Measurements from ENCODE around the gene C5orf47. TPM values are rescaled to one million over a fixed set of nuclear protein-coding genes. Genes with fewer than 3 reads are reported as not detected.

Gene C5orf47
- total RNA-seq, 4 donors from 2014 or later: not detected

GRCh38 chr5:173973616-173973969 lies 15.4 kb upstream of the C5orf47 start:
- WGBS, 2 donors: 5 to 14% methylated on average over 6 to 12 of the region's 13 CpGs
- DNase-seq: no peak
- Histone ChIP-seq H3K9me3 (no peaks in the 10 kb centered on the region), H3K4me3 (peak overlapping the region; percentile 23 to 68 (median 41)), H3K27ac (peak overlapping the region in 1 of 4 donors; percentile 47), H3K4me1 (peaks cover 3 to 15% (median 9%) of the 10 kb centered on the region in 3 donors), H3K27me3 (peaks cover 0 to 14% (median 0%) of the 10 kb centered on the region in 4 donors), H3K36me3 (no peaks in the 10 kb centered on the region)
- intact Hi-C loops (cut with DNase I): no loop called here
- TF ChIP-seq POLR2A (IDR thresholded peaks at IDR 0.05) (no peak), CTCF (IDR thresholded peaks at IDR 0.05) (no peak)

GRCh38 chr5:173974688-173975239 lies 14.2 kb upstream of the C5orf47 start:
- Histone ChIP-seq H3K4me1 (peaks cover 3 to 15% (median 9%) of the 10 kb centered on the region in 3 donors), H3K27me3 (peaks cover 0 to 14% (median 0%) of the 10 kb centered on the region in 4 donors), H3K9me3 (no peaks in the 10 kb centered on the region), H3K27ac (no peak overlapping the region), H3K36me3 (no peaks in the 10 kb centered on the region), H3K4me3 (no peak overlapping the region)
- TF ChIP-seq CTCF (IDR thresholded peaks at IDR 0.05) (no peak), POLR2A (IDR thresholded peaks at IDR 0.05) (no peak)
- 51 to 56% methylated on average over 5 of the region's 5 CpGs for WGBS, 2 donors
- no peak for DNase-seq
- intact Hi-C loops (cut with DNase I): no loop called here

GRCh38 chr5:173981185-173981761 lies 7.7 kb upstream of the C5orf47 start:
- Histone ChIP-seq H3K27me3 (peaks cover 0 to 23% (median 0%) of the 10 kb centered on the region in 4 donors), H3K27ac (no peak overlapping the region), H3K4me1 (no peaks in the 10 kb centered on the region), H3K4me3 (no peak overlapping the region), H3K36me3 (no peaks in the 10 kb centered on the region), H3K9me3 (no peaks in the 10 kb centered on the region)
- no peak for DNase-seq
- intact Hi-C loops (cut with DNase I): no loop called here
- TF ChIP-seq POLR2A (IDR thresholded peaks at IDR 0.05) (no peak), CTCF (IDR thresholded peaks at IDR 0.05) (no peak)
- 39 to 51% methylated on average over 5 of the region's 5 CpGs for WGBS, 2 donors

GRCh38 chr5:173984218-173984617 lies 4.8 kb upstream of the C5orf47 start:
- intact Hi-C loops (cut with DNase I): no loop called here
- Histone ChIP-seq H3K4me3 (no peak overlapping the region), H3K27ac (no peak overlapping the region), H3K4me1 (no peaks in the 10 kb centered on the region), H3K9me3 (no peaks in the 10 kb centered on the region), H3K36me3 (no peaks in the 10 kb centered on the region), H3K27me3 (peaks cover 0 to 23% (median 0%) of the 10 kb centered on the region in 4 donors)
- WGBS, 2 donors: 23 to 61% methylated on average over 2 to 3 of the region's 4 CpGs
- no peak for DNase-seq
- TF ChIP-seq CTCF (IDR thresholded peaks at IDR 0.05) (peak in 1 of 6 experiments; percentile 31), POLR2A (IDR thresholded peaks at IDR 0.05) (no peak)

DNA sequence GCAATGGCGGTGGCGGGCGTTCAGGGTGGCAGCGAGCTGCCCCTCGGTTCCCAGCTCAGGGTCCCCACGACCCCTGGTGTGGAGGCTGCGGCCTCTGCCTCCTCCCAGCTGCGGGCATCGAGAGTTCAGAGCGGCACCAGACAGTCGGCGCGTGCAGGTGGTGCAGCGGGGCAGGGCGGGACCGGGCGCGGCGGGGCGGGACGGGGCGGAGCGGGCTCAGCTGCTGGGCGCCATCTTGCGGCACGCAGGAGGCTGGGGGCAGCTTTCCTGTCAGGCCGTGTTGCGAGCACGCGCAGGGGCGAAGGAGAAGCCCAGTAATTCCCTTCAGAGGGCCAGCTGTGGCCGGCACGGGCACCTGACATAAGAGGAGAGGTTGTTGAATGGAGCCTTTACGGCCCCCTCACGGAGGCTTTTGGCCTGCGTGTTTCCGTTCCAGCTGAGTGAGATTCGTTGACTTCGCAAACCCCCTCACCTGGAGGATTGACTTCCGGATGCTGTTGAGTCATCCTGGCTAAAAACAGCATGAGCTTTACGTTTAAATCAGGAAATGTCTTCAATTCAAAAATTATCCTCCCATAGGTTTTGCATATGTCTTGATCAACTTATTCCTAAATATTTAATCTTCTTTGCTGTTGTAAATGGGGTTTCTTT lies 587 bp downstream of the C5orf47 start:
- intact Hi-C loops (cut with DNase I): no loop called here
- Histone ChIP-seq H3K9me3 (no peaks in the 10 kb centered on the region), H3K4me3 (no peak overlapping the region), H3K27ac (no peak overlapping the region), H3K36me3 (no peaks in the 10 kb centered on the region), H3K4me1 (no peaks in the 10 kb centered on the region), H3K27me3 (peaks cover 0 to 9% (median 2%) of the 10 kb centered on the region in 4 donors)
- WGBS, 2 donors: 85 to 93% methylated on average over 10 to 21 of the region's 41 CpGs
- DNase-seq: no peak
- TF ChIP-seq CTCF (IDR thresholded peaks at IDR 0.05) (no peak), POLR2A (IDR thresholded peaks at IDR 0.05) (no peak)

All from esophagus squamous epithelium (tissue), 5 donors.